ENCODE results near the gene SLC22A23.

SLC22A23 gene

DNA sequence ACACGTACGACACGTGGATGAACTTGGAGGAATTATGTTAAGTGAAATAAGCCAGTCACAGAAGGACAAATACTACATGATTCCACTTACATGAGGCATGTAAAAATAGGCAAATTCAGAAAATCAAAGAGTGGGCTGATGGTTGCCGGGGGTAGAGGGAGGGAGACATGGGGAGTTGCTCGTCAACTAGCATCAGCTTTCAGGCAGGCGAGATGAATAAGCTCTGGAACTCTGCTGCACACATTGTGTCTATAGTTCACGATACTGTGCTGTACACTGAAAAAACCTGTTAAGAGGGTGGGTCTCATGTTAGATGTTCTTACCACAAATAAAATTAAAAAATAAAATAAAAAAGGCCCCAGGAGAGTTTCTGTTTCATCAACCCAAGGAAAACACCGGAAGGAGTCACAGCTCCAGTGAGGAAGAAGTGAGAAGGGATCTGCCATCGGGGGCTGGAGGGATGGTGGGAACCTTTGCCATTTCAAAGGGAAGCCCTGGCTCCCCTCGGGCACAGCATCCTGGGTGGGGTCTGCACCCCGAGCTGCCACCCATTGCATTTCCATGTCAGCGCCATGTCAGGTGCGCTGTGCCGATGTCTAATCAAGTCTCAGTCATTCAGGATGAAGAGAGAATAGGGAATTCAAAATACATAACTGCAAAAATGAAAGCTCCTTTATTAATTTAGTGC lies 98.3 kb downstream of the SLC22A23 start:
- Histone ChIP-seq H3K9me3 (ENCODE audit: severe bottlenecking) (no peaks in the 10 kb centered on the region), H3K4me3 (ENCODE audit: severe bottlenecking) (no peak overlapping the region)

GRCh38 chr6:3357678-3358077 lies 99.2 kb downstream of the SLC22A23 start:
- TF ChIP-seq CTCF (IDR thresholded peaks at IDR 0.05; ENCODE audit: poor library complexity, severe bottlenecking) = no peak
- H3K36me3 ChIP-seq (ENCODE audit: low read depth) = no peaks in the 10 kb centered on the region
- H3K9me3 ChIP-seq (ENCODE audit: severe bottlenecking) = no peaks in the 10 kb centered on the region
- no peak overlapping the region for H3K4me3 ChIP-seq (ENCODE audit: severe bottlenecking)
- peaks cover 21% of the 10 kb centered on the region for H3K4me1 ChIP-seq (ENCODE audit: insufficient read depth, poor library complexity, severe bottlenecking)
- no peak overlapping the region for H3K27ac ChIP-seq (ENCODE audit: poor library complexity, severe bottlenecking)
- no peak for ATAC-seq (ENCODE audit: low read depth)
- no peak for DNase-seq (ENCODE audit: low spot score)
- H3K27me3 ChIP-seq (ENCODE audit: insufficient read depth, poor library complexity, severe bottlenecking) = no peaks in the 10 kb centered on the region

More for the DNA sequence above, 98.3 kb downstream of the SLC22A23 start:
- ATAC-seq (ENCODE audit: low read depth) (no peak), DNase-seq (ENCODE audit: low spot score) (no peak)
- no peak for TF ChIP-seq CTCF (IDR thresholded peaks at IDR 0.05; ENCODE audit: poor library complexity, severe bottlenecking)
- Histone ChIP-seq H3K27ac (ENCODE audit: poor library complexity, severe bottlenecking) (no peak overlapping the region), H3K4me1 (ENCODE audit: insufficient read depth, poor library complexity, severe bottlenecking) (peaks cover 28% of the 10 kb centered on the region), H3K36me3 (ENCODE audit: low read depth) (no peaks in the 10 kb centered on the region), H3K27me3 (ENCODE audit: insufficient read depth, poor library complexity, severe bottlenecking) (no peaks in the 10 kb centered on the region)

DNA sequence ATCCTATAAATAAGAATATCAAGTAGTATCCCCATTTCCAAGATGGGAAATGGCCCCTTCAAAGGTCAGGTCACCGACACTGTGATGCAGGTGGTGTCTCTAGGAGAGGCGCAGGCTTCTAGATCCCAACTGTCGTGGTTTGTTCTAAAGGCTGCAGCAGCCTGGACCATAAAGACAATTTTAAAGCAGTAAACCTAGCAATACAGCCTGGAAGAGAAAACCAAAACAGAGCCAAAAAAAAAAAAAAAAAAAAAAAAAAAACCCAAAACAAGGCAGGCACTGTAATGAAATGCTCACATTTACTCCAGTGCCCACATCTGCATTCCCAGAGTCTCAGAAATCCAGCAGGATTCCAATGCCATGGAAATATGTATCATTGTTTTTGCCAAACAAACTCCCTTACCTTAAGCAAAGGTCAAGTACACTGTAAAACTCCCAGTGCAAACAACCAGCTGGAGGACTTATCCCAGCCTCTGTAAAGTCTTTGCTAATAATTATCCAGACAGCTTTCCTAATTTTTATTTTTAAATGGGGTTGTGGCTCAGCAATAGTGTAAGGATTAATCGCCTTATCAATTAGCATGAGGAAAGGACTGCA lies 99.9 kb downstream of the SLC22A23 start:
- ATAC-seq (ENCODE audit: low read depth) = no peak
- no peaks in the 10 kb centered on the region for H3K36me3 ChIP-seq (ENCODE audit: low read depth)
- H3K27ac ChIP-seq (ENCODE audit: poor library complexity, severe bottlenecking) = peak overlapping the region; percentile 21
- TF ChIP-seq CTCF (IDR thresholded peaks at IDR 0.05; ENCODE audit: poor library complexity, severe bottlenecking) = no peak
- peaks cover 21% of the 10 kb centered on the region for H3K4me1 ChIP-seq (ENCODE audit: insufficient read depth, poor library complexity, severe bottlenecking)
- no peak for DNase-seq (ENCODE audit: low spot score)
- no peak overlapping the region for H3K4me3 ChIP-seq (ENCODE audit: severe bottlenecking)
- H3K9me3 ChIP-seq (ENCODE audit: severe bottlenecking) = no peaks in the 10 kb centered on the region
- H3K27me3 ChIP-seq (ENCODE audit: insufficient read depth, poor library complexity, severe bottlenecking) = no peaks in the 10 kb centered on the region

- H3K27ac ChIP-seq (ENCODE audit: poor library complexity, severe bottlenecking) = peak overlapping the region; percentile 21
- no peaks in the 10 kb centered on the region for H3K36me3 ChIP-seq (ENCODE audit: low read depth)
- TF ChIP-seq CTCF (IDR thresholded peaks at IDR 0.05; ENCODE audit: poor library complexity, severe bottlenecking) = no peak
- DNase-seq (ENCODE audit: low spot score) (no peak), ATAC-seq (ENCODE audit: low read depth) (peak; percentile 55)
- H3K4me3 ChIP-seq (ENCODE audit: severe bottlenecking) = peak overlapping the region; percentile 4
- H3K9me3 ChIP-seq (ENCODE audit: severe bottlenecking) = no peaks in the 10 kb centered on the region
- peaks cover 21% of the 10 kb centered on the region for H3K4me1 ChIP-seq (ENCODE audit: insufficient read depth, poor library complexity, severe bottlenecking)
- H3K27me3 ChIP-seq (ENCODE audit: insufficient read depth, poor library complexity, severe bottlenecking) = no peaks in the 10 kb centered on the region
Measured at GRCh38 chr6:3356056-3356823, 100.6 kb downstream of the SLC22A23 start.

All from RWPE2 (cell line).